Heart left ventricle (tissue), 16 donors: ENCODE measurements around the gene ZNF536. TPM values are rescaled to one million over a fixed set of nuclear protein-coding genes. Genes with fewer than 3 reads are reported as not detected.
"Not testable (repeated sequence)": the region's sequence is repeated elsewhere in the genome, so short reads cannot be mapped to it uniquely, and the experiment has no call there.

Experiments used
- ATAC-seq, 4 donors: fragments of 200-7000 bp; cut with Tn5 transposase; one replicate each; pipeline ENCODE4 v1.9.1; 2020 to 2022; ENCODE audit warnings: moderate library complexity in 4 of 4, mild to moderate bottlenecking in 3 of 4, moderate number of reproducible peaks in 1 of 4
- DNase-seq, 5 donors: peaks; one replicate each; pipeline ENCODE4 v3.0.0-alpha.2; 2020
- H3K27ac ChIP-seq, 12 donors: fragments of 200-600 bp; sonication (generic) in 4 of 12; one replicate each; pipeline versions ENCODE4 v1.5.0 to v1.8.0; 2016 to 2022; ENCODE audit warnings: mild to moderate bottlenecking in 2 of 12
- H3K27me3 ChIP-seq, 9 donors: fragments of 200-600 bp; sonication (generic) in 2 of 9; one replicate each; pipeline versions ENCODE4 v1.5.1 to v1.8.0; 2016 to 2022; ENCODE audit warnings: mild to moderate bottlenecking in 3 of 9
- H3K36me3 ChIP-seq, 9 donors: fragments of 200-600 bp; sonication (generic) in 2 of 9; one replicate each; pipeline versions ENCODE4 v1.5.0 to v1.8.0; 2018 to 2022; ENCODE audit warnings: mild to moderate bottlenecking in 2 of 9
- H3K4me1 ChIP-seq, 12 donors: fragments of 200-600 bp; sonication (generic) in 4 of 12; one replicate each; pipeline versions ENCODE4 v1.5.0 to v1.8.0; 2016 to 2022; ENCODE audit warnings: mild to moderate bottlenecking in 3 of 12
- H3K4me3 ChIP-seq, 12 donors: fragments of 200-600 bp; sonication (generic) in 4 of 12; one replicate each; pipeline versions ENCODE4 v1.5.0 to v1.8.0; 2017 to 2022; ENCODE audit warnings: mild to moderate bottlenecking in 9 of 12, moderate library complexity in 4 of 12
- H3K9me3 ChIP-seq, 12 donors: fragments of 200-600 bp; sonication (generic) in 4 of 12; one replicate each; pipeline versions ENCODE4 v1.5.0 to v1.8.0; 2016 to 2022; ENCODE audit warnings: mild to moderate bottlenecking in 1 of 12
- CTCF ChIP-seq, 12 donors: fragments of 200-600 bp; sonication (generic) in 4 of 12; IDR thresholded peaks; one replicate each; pipeline versions ENCODE4 v1.5.0 to v1.8.0; 2018 to 2022; ENCODE audit warnings: antibody characterized with exemption in 12 of 12, mild to moderate bottlenecking in 5 of 12
- POLR2A ChIP-seq, 2 donors: fragments of 450-650 bp; IDR thresholded peaks; one replicate each; pipeline ENCODE4 v1.6.1; 2017; ENCODE audit warnings: antibody characterized with exemption in 2 of 2, mild to moderate bottlenecking in 2 of 2, moderate library complexity in 2 of 2
- WGBS, 4 donors: extraction: QIAGEN DNeasy Blood & Tissue Kit in 2 of 4; methylation state at CpG; one replicate each; pipeline versions ENCODE4 v1.1.5 to v1.1.7; 2013 to 2018; 5-methylcytosine and 5-hydroxymethylcytosine counted together
- intact Hi-C, 10 donors: fragments of 100-400 bp; cut with DNase I; formaldehyde crosslinking; loops; one replicate each; pipeline versions ENCODE4 v1.11.1 to v1.14.2; 2022
- polyA plus RNA-seq, 2 donors: library from polyadenylated mRNA; stranded (reverse); fragments of 200-250 nt; gene quantifications; one replicate each; pipeline ENCODE4 v1.2.3, GENCODE V29; 2013
- total RNA-seq, 9 donors: library from RNA; depleted of rRNA in 2 of 9; stranded (reverse); fragments of >200 nt in 2 of 9; fragmentation: NEBNext Ultra II Directional in 3 of 9; extraction: Animal tissue kit (Norgen Biotek cat#: 25700) in 3 of 9; gene quantifications; one replicate each; pipeline versions ENCODE4 v1.1.0 to v1.2.4, GENCODE V29; 2016 to 2023
- donor health status: ischemic (EF 13 %, LVEDD 7.1; RV severe dilation, severe dysfunction).
- donor health status: healthy with polysubstance abuse.
- donor health status: DM: no; HTN: yes; CAD: no.
- donor health status: DM: no; HTN: no; CAD: no.
- donor health status: ischemic (EF 25% LVEDD 6.9; RV normal size, moderate dysfunction).
- donor health status: ischemic (EF 25% LVEDD 5.7; RV mildly dilated, moderate dysfunction).
- donor health status: healthy.
- donor health status: DM: yes; HTN: yes; CAD: no.
- donor health status: ischemic (EF 35%, LVEDD 5.7; RV mildly dilated, moderate dysfunction).
- donor health status: nonischemic (EF 11% LVEDD 7.7; RV severe dilation, severe dysfunction).
- donor health status: DM: yes; HTN: yes; CAD: no.
- donor health status: PGD.
- donor health status: ischemic (EF 29% LVEDD 5.4; RV normal size, mild dysfunction).
- donor health status: nonischemic (EF 23%, LVEDD 6.1; RV moderate dilation, normal function).

The ZNF536 gene
- total and polyA plus RNA-seq, 11 donors: 0.17 to 10.1 (median 2.0) TPM

GRCh38 chr19:30481063-30481462, 108.9 kb downstream of the ZNF536 start:
- H3K4me3 ChIP-seq: no peak overlapping the region
- no peak for ATAC-seq
- no peaks in the 10 kb centered on the region for H3K36me3 ChIP-seq
- no peak for DNase-seq
- TF ChIP-seq CTCF (IDR thresholded peaks at IDR 0.05) (no peak), POLR2A (IDR thresholded peaks at IDR 0.05) (no peak)
- peaks cover 0 to under 1% (median 0%) of the 10 kb centered on the region in 9 donors for H3K27me3 ChIP-seq
- no peaks in the 10 kb centered on the region for H3K9me3 ChIP-seq
- H3K27ac ChIP-seq: no peak overlapping the region
- WGBS, 4 donors: 87 to 92% (median 90%) methylated on average over 4 of the region's 4 CpGs
- peaks cover 0 to 16% (median 0%) of the 10 kb centered on the region in 12 donors for H3K4me1 ChIP-seq
- intact Hi-C loops: no loop called here

- Histone ChIP-seq H3K9me3 (no peaks in the 10 kb centered on the region), H3K27me3 (no peaks in the 10 kb centered on the region), H3K4me3 (no peak overlapping the region), H3K27ac (no peak overlapping the region), H3K36me3 (no peaks in the 10 kb centered on the region), H3K4me1 (peaks cover 0 to 16% (median 0%) of the 10 kb centered on the region in 12 donors)
- ATAC-seq (no peak), DNase-seq (no peak)
- no peak for TF ChIP-seq POLR2A (IDR thresholded peaks at IDR 0.05)
- TF ChIP-seq CTCF (IDR thresholded peaks at IDR 0.05): no peak
- intact Hi-C loops: no loop called here
- 89 to 96% (median 93%) methylated on average over 6 of the region's 6 CpGs for WGBS, 4 donors
Observed at GRCh38 chr19:30481823-30482222, 109.6 kb downstream of the ZNF536 start.

GRCh38 chr19:30482956-30483355, 110.8 kb downstream of the ZNF536 start:
- ATAC-seq: no peak
- no peak overlapping the region for H3K4me3 ChIP-seq
- no peaks in the 10 kb centered on the region for H3K27me3 ChIP-seq
- WGBS, 4 donors: 55 to 79% (median 73%) methylated on average over 1 of the region's 1 CpG
- peaks cover 0 to 16% (median 0%) of the 10 kb centered on the region in 12 donors for H3K4me1 ChIP-seq
- no peak for DNase-seq
- no peaks in the 10 kb centered on the region for H3K36me3 ChIP-seq
- TF ChIP-seq CTCF (IDR thresholded peaks at IDR 0.05) (no peak), POLR2A (IDR thresholded peaks at IDR 0.05) (no peak)
- no peak overlapping the region for H3K27ac ChIP-seq
- intact Hi-C loops: no loop called here
- H3K9me3 ChIP-seq: no peaks in the 10 kb centered on the region

- H3K9me3 ChIP-seq, ATAC-seq, intact Hi-C loops, DNase-seq, H3K4me1 ChIP-seq, H3K27me3 ChIP-seq, H3K4me3 ChIP-seq, H3K27ac ChIP-seq, H3K36me3 ChIP-seq: not testable (repeated sequence)
- 87 to 94% (median 90%) methylated on average over 2 of the region's 2 CpGs for WGBS, 4 donors
Observed at GRCh38 chr19:30486250-30486649, 114.1 kb downstream of the ZNF536 start.

- peaks cover 0 to 12% (median 0%) of the 10 kb centered on the region in 9 donors for H3K27me3 ChIP-seq
- intact Hi-C loops: no loop called here
- WGBS, 4 donors: 72 to 81% (median 75%) methylated on average over 3 of the region's 3 CpGs
- no peaks in the 10 kb centered on the region for H3K36me3 ChIP-seq
- H3K9me3 ChIP-seq: no peaks in the 10 kb centered on the region
- DNase-seq (no peak), ATAC-seq (no peak)
- TF ChIP-seq CTCF (IDR thresholded peaks at IDR 0.05) (no peak), POLR2A (IDR thresholded peaks at IDR 0.05) (no peak)
- no peak overlapping the region for H3K4me3 ChIP-seq
- no peak overlapping the region for H3K27ac ChIP-seq
- no peaks in the 10 kb centered on the region for H3K4me1 ChIP-seq
Observed at GRCh38 chr19:30487178-30487577, 115.0 kb downstream of the ZNF536 start.
